GM13976 (cell line): ENCODE data around the gene SFSWAP.

Experiments
- DNase-seq: peaks from one replicate; pipeline ENCODE4 v3.0.0; 2012; ENCODE audit warnings: low spot score
- in situ Hi-C: fragments of 300-500 bp; cut with MboI; formaldehyde crosslinking; loops from one replicate; pipeline ENCODE4 v1.12.0; 2022; ENCODE audit warnings: low sequenced_read_pairs, mixed read lengths, inconsistent platforms; ENCODE audit not compliant: unreplicated experiment
- TF ChIP-seq, protein P1 (sequence below): IDR thresholded peaks from 2 replicates; pipeline ENCODE4 v1.5.1; 2012; ENCODE audit warnings: borderline replicate concordance, mild to moderate bottlenecking; ENCODE audit not compliant: insufficient read depth; ENCODE audit errors: extremely low read depth, missing control alignments, control extremely low read depth

SFSWAP gene

DNA sequence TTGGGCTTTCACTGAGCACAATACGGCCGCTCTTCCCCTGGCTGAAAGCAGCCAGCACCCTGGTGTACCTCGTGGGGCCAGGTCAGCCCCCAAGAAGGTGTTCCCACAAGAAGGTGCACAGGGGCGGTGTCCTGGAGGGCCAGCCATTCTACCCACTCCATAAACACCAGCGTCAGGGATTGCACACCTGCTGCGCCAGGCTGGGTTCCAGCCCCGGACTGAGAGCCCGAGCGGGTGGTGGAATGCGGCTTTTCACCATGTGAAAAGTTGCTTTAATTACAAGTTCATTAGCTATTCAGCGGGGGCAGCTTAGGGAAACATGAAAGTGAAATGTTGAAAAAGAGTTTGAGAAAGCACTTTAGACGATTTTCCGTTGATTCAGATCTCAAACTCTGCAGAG is 99.8 kb downstream of the SFSWAP start:
- no peak for DNase-seq
- TF ChIP-seq, protein P1, sequence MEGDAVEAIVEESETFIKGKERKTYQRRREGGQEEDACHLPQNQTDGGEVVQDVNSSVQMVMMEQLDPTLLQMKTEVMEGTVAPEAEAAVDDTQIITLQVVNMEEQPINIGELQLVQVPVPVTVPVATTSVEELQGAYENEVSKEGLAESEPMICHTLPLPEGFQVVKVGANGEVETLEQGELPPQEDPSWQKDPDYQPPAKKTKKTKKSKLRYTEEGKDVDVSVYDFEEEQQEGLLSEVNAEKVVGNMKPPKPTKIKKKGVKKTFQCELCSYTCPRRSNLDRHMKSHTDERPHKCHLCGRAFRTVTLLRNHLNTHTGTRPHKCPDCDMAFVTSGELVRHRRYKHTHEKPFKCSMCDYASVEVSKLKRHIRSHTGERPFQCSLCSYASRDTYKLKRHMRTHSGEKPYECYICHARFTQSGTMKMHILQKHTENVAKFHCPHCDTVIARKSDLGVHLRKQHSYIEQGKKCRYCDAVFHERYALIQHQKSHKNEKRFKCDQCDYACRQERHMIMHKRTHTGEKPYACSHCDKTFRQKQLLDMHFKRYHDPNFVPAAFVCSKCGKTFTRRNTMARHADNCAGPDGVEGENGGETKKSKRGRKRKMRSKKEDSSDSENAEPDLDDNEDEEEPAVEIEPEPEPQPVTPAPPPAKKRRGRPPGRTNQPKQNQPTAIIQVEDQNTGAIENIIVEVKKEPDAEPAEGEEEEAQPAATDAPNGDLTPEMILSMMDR: no peak
- in situ Hi-C loops: no loop called here

- TF ChIP-seq, protein P1: no peak
- in situ Hi-C loops: no loop called here
- no peak for DNase-seq
Measured at GRCh38 chr12:131815131-131815530, 104.2 kb downstream of the SFSWAP start.

GRCh38 chr12:131816495-131816894 is 105.6 kb downstream of the SFSWAP start:
- in situ Hi-C loops: no loop called here
- DNase-seq: no peak
- TF ChIP-seq, protein P1: no peak

- no peak for DNase-seq
- TF ChIP-seq, protein P1: no peak
Measured at GRCh38 chr12:131817241-131817640, 106.4 kb downstream of the SFSWAP start.

DNA sequence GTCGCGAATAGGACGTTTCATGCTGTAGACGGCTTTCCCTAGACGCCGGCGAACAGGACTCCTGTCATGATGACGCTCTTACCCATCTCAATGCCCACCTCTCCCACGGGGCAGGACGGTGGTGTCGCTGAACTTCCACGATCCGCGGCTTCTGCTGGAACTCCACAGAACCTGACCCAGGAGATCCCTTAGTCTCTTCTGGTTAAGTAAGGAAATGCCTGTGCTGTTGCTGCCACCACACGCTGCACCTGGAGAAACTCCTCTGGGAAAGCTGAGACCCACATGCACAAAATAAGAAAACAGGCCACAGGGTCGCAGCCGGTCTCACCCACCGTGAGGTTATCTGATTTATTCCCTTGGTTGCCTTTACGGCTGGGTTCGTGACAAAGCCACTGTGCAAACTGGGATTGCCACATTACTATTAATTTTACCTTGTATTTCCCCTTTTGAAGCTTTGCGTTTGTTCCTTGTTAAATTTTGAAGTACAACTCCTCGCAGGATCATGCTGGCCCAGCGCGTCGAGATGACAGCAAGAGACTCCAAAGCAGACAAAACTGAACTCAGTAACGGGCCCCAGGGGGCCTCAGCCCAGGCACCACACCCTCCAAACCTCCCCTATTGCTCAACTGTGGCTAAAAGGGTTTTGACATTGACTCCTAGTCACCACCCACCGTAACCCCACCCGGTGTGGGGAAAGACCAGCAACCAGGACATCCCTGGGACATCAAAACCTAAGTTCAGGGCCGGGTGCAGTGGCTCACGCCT is 108.1 kb downstream of the SFSWAP start:
- no peak for DNase-seq
- in situ Hi-C loops: no loop called here
- TF ChIP-seq, protein P1: no peak

More at GRCh38 chr12:131817241-131817640, 106.4 kb downstream of the SFSWAP start:
- in situ Hi-C loops: no loop called here

DNA sequence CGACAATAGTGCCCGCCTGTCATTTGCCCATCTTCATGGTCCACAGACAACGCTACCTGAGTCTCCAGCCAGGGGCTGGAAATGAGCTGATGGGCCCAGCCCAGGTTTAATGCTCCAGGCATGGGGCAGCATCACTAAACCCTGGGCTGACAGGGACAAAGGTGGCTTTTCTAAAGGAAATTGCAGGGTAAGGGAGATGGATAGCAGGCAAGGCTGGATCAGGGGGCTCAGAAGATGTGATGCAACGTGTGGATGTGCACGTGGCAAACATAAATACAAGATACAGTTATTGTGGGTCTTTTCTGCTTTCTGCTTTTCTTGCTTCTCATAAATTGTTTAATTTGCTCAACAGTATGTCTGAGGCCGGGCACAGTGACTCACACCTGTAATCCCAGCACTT is 113.6 kb downstream of the SFSWAP start:
- DNase-seq: no peak
- in situ Hi-C loops: no loop called here
- TF ChIP-seq, protein P1: no peak
